HUES64 (cell line): ENCODE results near the gene HTRA2.

ENCODE experiments used
- H3K27ac ChIP-seq: 2 replicates; pipeline ENCODE4 v1.7.0; 2013; ENCODE audit warnings: low read depth, low read length, inconsistent platforms
- H3K27me3 ChIP-seq: 2 replicates; pipeline ENCODE4 v1.6.1; 2013; ENCODE audit warnings: mild to moderate bottlenecking, low read length; ENCODE audit not compliant: insufficient read depth
- H3K36me3 ChIP-seq: 2 replicates; pipeline ENCODE4 v1.6.1; 2013; ENCODE audit warnings: mild to moderate bottlenecking, low read length; ENCODE audit not compliant: insufficient read depth
- H3K4me1 ChIP-seq: 2 replicates; pipeline ENCODE4 v1.6.1; 2013; ENCODE audit warnings: mild to moderate bottlenecking, low read length, moderate library complexity; ENCODE audit not compliant: insufficient read depth
- H3K4me3 ChIP-seq: 2 replicates; pipeline ENCODE4 v1.5.1; 2013; ENCODE audit warnings: mild to moderate bottlenecking, low read length, moderate library complexity
- H3K9ac ChIP-seq: 2 replicates; pipeline ENCODE4 v1.6.1; 2013; ENCODE audit warnings: mild to moderate bottlenecking, low read depth, low read length
- H3K9me3 ChIP-seq: 2 replicates; pipeline ENCODE4 v1.6.1; 2013; ENCODE audit warnings: low read depth, low read length; ENCODE audit not compliant: insufficient read depth
- WGBS: fragments of 150-250, 120-280 bp; methylation state at CpG from one replicate; pipeline ENCODE4 v1.1.7; 2013; ENCODE audit warnings: missing lambda C conversion rate; 5-methylcytosine and 5-hydroxymethylcytosine counted together

HTRA2 gene

GRCh38 chr2:74512744-74513604 lies 16.8 kb upstream of the HTRA2 start:
- H3K9me3 ChIP-seq, result peaks cover 6% of the 10 kb centered on the region; the same call in 1 of the 2 replicates
- no peak overlapping the region for H3K9ac ChIP-seq
- 3% methylated on average over 36 of the region's 36 CpGs for WGBS
- peak overlapping the region; percentile 26; the same call in 1 of the 2 replicates for H3K4me3 ChIP-seq
- H3K36me3 ChIP-seq, result no peaks in the 10 kb centered on the region
- peaks cover 8% of the 10 kb centered on the region; the same call in 1 of the 2 replicates for H3K4me1 ChIP-seq
- H3K27ac ChIP-seq, result no peak overlapping the region
- peaks cover 98% of the 10 kb centered on the region for H3K27me3 ChIP-seq

GRCh38 chr2:74513605-74514367 lies 15.9 kb upstream of the HTRA2 start:
- peaks cover 6% of the 10 kb centered on the region; the same call in 1 of the 2 replicates for H3K9me3 ChIP-seq
- H3K9ac ChIP-seq, result no peak overlapping the region
- 0 out of 2 replicates have a peak, but pooled peaks cover 3% of the 10 kb centered on the region for H3K4me1 ChIP-seq
- H3K4me3 ChIP-seq, result peak overlapping the region; percentile 26
- 1% methylated on average over 52 of the region's 52 CpGs for WGBS
- no peak overlapping the region for H3K27ac ChIP-seq
- no peaks in the 10 kb centered on the region for H3K36me3 ChIP-seq
- peaks cover 100% of the 10 kb centered on the region for H3K27me3 ChIP-seq

- 3% methylated on average over 82 of the region's 82 CpGs for WGBS
- peaks cover 100% of the 10 kb centered on the region for H3K27me3 ChIP-seq
- 0 out of 2 replicates have a peak, but pooled peaks cover 2% of the 10 kb centered on the region for H3K4me1 ChIP-seq
Measured at GRCh38 chr2:74514368-74515270, 15.1 kb upstream of the HTRA2 start, which contains the start of gene TLX2. Gene TLX2 (plus strand): TSS chr2:74514450. CDS start chr2:74514807, 357 bp downstream.

GRCh38 chr2:74515271-74515980 lies 14.3 kb upstream of the HTRA2 start:
- no peak overlapping the region for H3K27ac ChIP-seq
- no peaks in the 10 kb centered on the region for H3K36me3 ChIP-seq
- peaks cover 6% of the 10 kb centered on the region; the same call in 1 of the 2 replicates for H3K9me3 ChIP-seq
- H3K9ac ChIP-seq, result no peak overlapping the region
- H3K4me3 ChIP-seq, result peak overlapping the region; percentile 37
- peaks cover 100% of the 10 kb centered on the region for H3K27me3 ChIP-seq
- WGBS, result 3% methylated on average over 60 of the region's 60 CpGs
- H3K4me1 ChIP-seq, result 0 out of 2 replicates have a peak, but pooled peaks cover 2% of the 10 kb centered on the region

More at GRCh38 chr2:74514368-74515270, 15.1 kb upstream of the HTRA2 start, which contains the start of gene TLX2:
- H3K9me3 ChIP-seq, result peaks cover 6% of the 10 kb centered on the region; the same call in 1 of the 2 replicates
- no peak within 1 kb of the TSS for H3K27ac ChIP-seq
- peak within 1 kb of the TSS; percentile 37 for H3K4me3 ChIP-seq
- H3K36me3 ChIP-seq, result no peaks in the 10 kb centered on the region
- H3K9ac ChIP-seq, result no peak within 1 kb of the TSS

- Histone ChIP-seq H3K9me3 (peaks cover 6% of the 10 kb centered on the region; the same call in 1 of the 2 replicates), H3K27me3 (peaks cover 99% of the 10 kb centered on the region), H3K36me3 (no peaks in the 10 kb centered on the region), H3K9ac (no peak overlapping the region), H3K4me3 (peak overlapping the region; percentile 37), H3K4me1 (0 out of 2 replicates have a peak, but pooled peaks cover 2% of the 10 kb centered on the region), H3K27ac (no peak overlapping the region)
- WGBS, result 7% methylated on average over 72 of the region's 72 CpGs
Measured at GRCh38 chr2:74515981-74516633, 13.6 kb upstream of the HTRA2 start.

- Histone ChIP-seq H3K4me1 (0 out of 2 replicates have a peak, but pooled peaks cover 2% of the 10 kb centered on the region), H3K9ac (no peak overlapping the region), H3K27me3 (peaks cover 93% of the 10 kb centered on the region), H3K36me3 (no peaks in the 10 kb centered on the region), H3K9me3 (peaks cover 6% of the 10 kb centered on the region; the same call in 1 of the 2 replicates), H3K27ac (no peak overlapping the region), H3K4me3 (no peak overlapping the region)
- 91% methylated on average over 13 of the region's 13 CpGs for WGBS
Measured at GRCh38 chr2:74516650-74517049, 13.1 kb upstream of the HTRA2 start.

- H3K4me1 ChIP-seq, result no peaks in the 10 kb centered on the region
- peaks cover 13% of the 10 kb centered on the region for H3K36me3 ChIP-seq
- H3K27me3 ChIP-seq, result peaks cover 52% of the 10 kb centered on the region
- 86% methylated on average over 3 of the region's 3 CpGs for WGBS
- H3K9me3 ChIP-seq, result no peaks in the 10 kb centered on the region
- no peak overlapping the region for H3K27ac ChIP-seq
- H3K4me3 ChIP-seq, result no peak overlapping the region
- no peak overlapping the region for H3K9ac ChIP-seq
Measured at GRCh38 chr2:74522516-74522915, 7.2 kb upstream of the HTRA2 start.

- H3K27ac ChIP-seq, result no peak overlapping the region
- no peak overlapping the region for H3K9ac ChIP-seq
- peaks cover 4% of the 10 kb centered on the region; the same call in 1 of the 2 replicates for H3K4me1 ChIP-seq
- H3K4me3 ChIP-seq, result no peak overlapping the region
- peaks cover 21% of the 10 kb centered on the region for H3K36me3 ChIP-seq
- no peaks in the 10 kb centered on the region for H3K9me3 ChIP-seq
- 86% methylated on average over 9 of the region's 9 CpGs for WGBS
- H3K27me3 ChIP-seq, result peaks cover 37% of the 10 kb centered on the region
Measured at GRCh38 chr2:74524005-74524404, 5.7 kb upstream of the HTRA2 start.

GRCh38 chr2:74524955-74525716 lies 4.6 kb upstream of the HTRA2 start:
- no peak overlapping the region for H3K9ac ChIP-seq
- no peaks in the 10 kb centered on the region for H3K9me3 ChIP-seq
- H3K36me3 ChIP-seq, result peaks cover 21% of the 10 kb centered on the region
- no peak overlapping the region for H3K4me3 ChIP-seq
- 91% methylated on average over 10 of the region's 10 CpGs for WGBS
- peaks cover 4% of the 10 kb centered on the region; the same call in 1 of the 2 replicates for H3K4me1 ChIP-seq
- no peak overlapping the region for H3K27ac ChIP-seq
- H3K27me3 ChIP-seq, result peaks cover 26% of the 10 kb centered on the region
